Stimulated activated naive B cell treated with anti-CD40 and anti-IgM and Interleukin-4, amounts not matched to agents 10 μg/mL and 1 μg/mL and 100 μg/mL, for 72 hours (primary cell): ENCODE data around the gene TLR6.
"Not testable (repeated sequence)": the region's sequence is repeated elsewhere in the genome, so short reads cannot be mapped to it uniquely, and the experiment has no call there.

Experiments
- ATAC-seq, 2 donors: fragments of 150-1000 bp; cut with Tn5 transposase; replicated peaks; 2 replicates each; pipeline ENCODE4 v1.10.0; 2021; ENCODE audit warnings: moderate library complexity in 1 of 2
- DNase-seq: peaks from one replicate; pipeline ENCODE4 v3.0.0; 2021
- H3K27ac Mint-ChIP-seq: one replicate; pipeline ENCODE4 v1.8.0; 2022; ENCODE audit warnings: mild to moderate bottlenecking, mixed read lengths
- H3K27me3 Mint-ChIP-seq, 2 donors: one replicate each; pipeline ENCODE4 v1.8.0; 2022; ENCODE audit warnings: mixed read lengths in 2 of 2
- H3K36me3 Mint-ChIP-seq, 2 donors: one replicate each; pipeline ENCODE4 v1.8.0; 2022; ENCODE audit warnings: mixed read lengths in 2 of 2, mild to moderate bottlenecking in 1 of 2
- H3K4me1 Mint-ChIP-seq, 2 donors: one replicate each; pipeline ENCODE4 v1.8.0; 2022; ENCODE audit warnings: mixed read lengths in 2 of 2, mild to moderate bottlenecking in 1 of 2
- H3K4me3 Mint-ChIP-seq, 2 donors: one replicate each; pipeline ENCODE4 v1.8.0; 2022; ENCODE audit warnings: mild to moderate bottlenecking in 2 of 2, mixed read lengths in 2 of 2, moderate library complexity in 1 of 2
- H3K9me3 Mint-ChIP-seq, 2 donors: one replicate each; pipeline ENCODE4 v1.8.0; 2022; ENCODE audit warnings: mixed read lengths in 2 of 2, mild to moderate bottlenecking in 1 of 2

The TLR6 gene

GRCh38 chr4:38780833-38781484, 75.7 kb downstream of the TLR6 start:
- DNase-seq (no peak), ATAC-seq (peak; percentile 15 to 21)
- peak overlapping the region; percentile 84 for H3K27ac Mint-ChIP-seq
- peaks cover 7 to 9% of the 10 kb centered on the region in 2 donors for H3K9me3 Mint-ChIP-seq
- H3K27me3 Mint-ChIP-seq = no peaks in the 10 kb centered on the region
- peaks cover 24 to 63% of the 10 kb centered on the region in 2 donors for H3K4me1 Mint-ChIP-seq
- H3K4me3 Mint-ChIP-seq = peak overlapping the region; percentile 70 to 76
- H3K36me3 Mint-ChIP-seq = peaks cover 29 to 31% of the 10 kb centered on the region in 2 donors

DNA sequence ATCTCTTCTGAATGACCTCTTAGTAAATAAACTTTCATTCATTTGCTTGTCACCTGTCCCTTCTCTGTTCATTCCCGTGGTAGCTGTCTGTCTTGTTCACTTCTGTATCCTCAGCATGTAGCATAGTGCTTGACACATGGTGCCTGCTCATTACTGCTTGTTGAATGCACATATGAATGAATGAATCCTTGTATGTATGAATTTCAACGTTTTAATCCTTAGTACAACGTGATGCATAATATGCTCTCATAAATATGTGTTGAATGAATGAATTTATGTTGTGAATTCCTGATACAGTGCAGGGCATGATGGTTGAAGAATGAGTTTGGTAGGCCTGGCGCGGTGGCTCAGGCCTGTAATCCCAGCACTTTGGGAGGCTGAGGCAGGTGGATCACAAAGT, 76.8 kb downstream of the TLR6 start:
- Mint-ChIP-seq H3K27ac (peak overlapping the region; percentile 37), H3K9me3 (peaks cover 7% of the 10 kb centered on the region in 2 donors), H3K4me1 (peaks cover 25 to 60% of the 10 kb centered on the region in 2 donors), H3K4me3 (peak overlapping the region; percentile 30 to 75), H3K27me3 (no peaks in the 10 kb centered on the region), H3K36me3 (peaks cover 32 to 37% of the 10 kb centered on the region in 2 donors)
- no peak for DNase-seq
- ATAC-seq = no peak

DNA sequence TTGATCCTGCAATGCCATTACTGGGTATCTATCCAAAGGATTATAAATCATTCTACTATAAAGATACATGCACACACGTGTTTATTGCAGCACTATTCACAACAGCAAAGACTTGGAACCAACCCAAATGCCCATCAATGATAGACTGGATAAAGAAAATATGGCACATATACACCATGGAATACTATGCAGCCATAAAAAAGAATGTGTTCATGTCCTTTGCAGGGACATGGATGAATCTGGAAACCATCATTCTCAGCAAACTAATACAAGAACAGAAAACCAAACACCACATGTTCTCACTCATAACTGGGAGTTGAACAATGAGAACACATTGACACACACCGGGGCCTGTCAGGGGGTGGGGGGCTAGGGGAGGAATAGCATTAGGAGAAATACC, 78.7 kb downstream of the TLR6 start:
- H3K9me3 Mint-ChIP-seq = peaks cover 9 to 11% of the 10 kb centered on the region in 2 donors
- not testable (repeated sequence) for H3K27ac Mint-ChIP-seq, DNase-seq, H3K4me3 Mint-ChIP-seq, ATAC-seq, H3K27me3 Mint-ChIP-seq
- peaks cover 48 to 55% of the 10 kb centered on the region in 2 donors for H3K36me3 Mint-ChIP-seq
- peaks cover 31 to 64% of the 10 kb centered on the region in 2 donors for H3K4me1 Mint-ChIP-seq

- Mint-ChIP-seq H3K36me3 (peaks cover 55 to 62% of the 10 kb centered on the region in 2 donors), H3K4me3 (no peak overlapping the region), H3K4me1 (peaks cover 38 to 68% of the 10 kb centered on the region in 2 donors), H3K27me3 (no peaks in the 10 kb centered on the region), H3K9me3 (peaks cover 11 to 12% of the 10 kb centered on the region in 2 donors), H3K27ac (peak overlapping the region; percentile 37)
- ATAC-seq (no peak), DNase-seq (no peak)
These were observed 81.3 kb downstream of the TLR6 start for GRCh38 chr4:38775326-38775725.

GRCh38 chr4:38774181-38774955, 82.2 kb downstream of the TLR6 start:
- ATAC-seq = no peak
- Mint-ChIP-seq H3K4me3 (no peak overlapping the region), H3K36me3 (peaks cover 51 to 57% of the 10 kb centered on the region in 2 donors), H3K27me3 (no peaks in the 10 kb centered on the region), H3K27ac (peak overlapping the region; percentile 59), H3K4me1 (peaks cover 41 to 68% of the 10 kb centered on the region in 2 donors), H3K9me3 (peaks cover 11 to 14% of the 10 kb centered on the region in 2 donors)
- DNase-seq = no peak
